Chondrocyte (in vitro differentiated cells): ENCODE measurements around the gene PPHLN1. TPM values are rescaled to one million over a fixed set of nuclear protein-coding genes. Genes with fewer than 3 reads are reported as not detected.
A peak's percentile ranks its signal among the peaks of the same experiment; 100 is the strongest.

Experiments used
- DNase-seq: peaks from one replicate; pipeline ENCODE4 v3.0.0; 2021; ENCODE audit warnings: mixed read lengths, low spot score
- H3K27ac Mint-ChIP-seq: one replicate; pipeline ENCODE4 v1.8.0; 2021; ENCODE audit warnings: mild to moderate bottlenecking, moderate library complexity, mixed read lengths; ENCODE audit not compliant: unreplicated experiment
- H3K27me3 Mint-ChIP-seq: 2 replicates; pipeline ENCODE4 v1.8.0; 2021; ENCODE audit warnings: low read depth, mixed read lengths
- H3K36me3 Mint-ChIP-seq: 2 replicates; pipeline ENCODE4 v1.8.0; 2021; ENCODE audit warnings: low read depth, mixed read lengths
- H3K4me1 Mint-ChIP-seq: 2 replicates; pipeline ENCODE4 v1.8.0; 2021; ENCODE audit warnings: low read depth, mild to moderate bottlenecking, mixed read lengths
- H3K4me3 Mint-ChIP-seq: one replicate; pipeline ENCODE4 v1.8.0; 2021; ENCODE audit warnings: mild to moderate bottlenecking, moderate library complexity, mixed read lengths; ENCODE audit not compliant: unreplicated experiment
- H3K9me3 Mint-ChIP-seq: 2 replicates; pipeline ENCODE4 v1.8.0; 2021; ENCODE audit warnings: low read depth, mixed read lengths
- total RNA-seq: library from RNA; stranded (reverse); gene quantifications from 3 replicates; pipeline ENCODE4 v1.2.1, GENCODE V29; 2021
- TF ChIP-seq, protein P1 (sequence below): fragments of 200-600 bp; sonication (generic); IDR thresholded peaks from 2 replicates; pipeline ENCODE4 v1.5.0; 2021; ENCODE audit warnings: antibody characterized with exemption, mild to moderate bottlenecking, moderate library complexity

PPHLN1 gene
- total RNA-seq, 1 donor from 2014 or later: 49.7 TPM

DNA sequence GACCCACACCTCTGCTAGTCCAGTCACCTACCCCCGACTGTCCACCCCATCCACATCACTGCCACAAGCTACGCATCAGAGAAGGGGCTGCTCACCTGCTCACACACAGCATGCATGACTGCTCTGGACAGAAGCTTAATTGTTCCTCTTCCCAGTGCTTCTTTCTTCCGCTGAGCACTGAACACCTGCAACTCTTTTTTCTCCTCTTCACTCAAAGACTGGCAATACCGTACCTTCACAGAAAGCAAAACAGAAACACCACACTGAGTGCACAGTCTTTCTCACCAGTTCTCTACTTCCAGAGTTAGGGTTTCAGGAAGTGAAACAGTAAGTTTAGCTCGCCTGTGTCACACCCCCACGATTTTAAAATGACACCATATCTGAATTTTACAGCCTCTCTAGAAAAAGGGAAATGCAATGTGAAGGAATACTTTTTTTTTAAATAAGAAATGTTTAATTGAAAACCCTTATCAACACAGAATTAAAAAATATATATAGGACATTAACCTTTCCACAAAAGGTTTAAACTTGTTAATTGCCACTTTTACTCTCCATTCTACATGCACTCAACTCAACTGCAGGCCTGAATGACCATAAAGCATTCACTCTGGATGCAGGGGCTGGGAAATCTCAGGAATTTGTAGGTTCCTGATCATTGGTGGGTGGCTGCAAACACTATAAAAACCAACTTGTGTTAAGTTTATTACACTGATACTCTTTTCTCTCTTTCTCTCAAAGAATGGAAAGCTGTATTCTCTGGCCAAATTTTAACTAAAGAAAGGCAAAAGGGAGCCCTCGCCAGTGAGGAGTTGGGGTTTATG lies 143.6 kb downstream of the PPHLN1 start:
- TF ChIP-seq, protein P1, sequence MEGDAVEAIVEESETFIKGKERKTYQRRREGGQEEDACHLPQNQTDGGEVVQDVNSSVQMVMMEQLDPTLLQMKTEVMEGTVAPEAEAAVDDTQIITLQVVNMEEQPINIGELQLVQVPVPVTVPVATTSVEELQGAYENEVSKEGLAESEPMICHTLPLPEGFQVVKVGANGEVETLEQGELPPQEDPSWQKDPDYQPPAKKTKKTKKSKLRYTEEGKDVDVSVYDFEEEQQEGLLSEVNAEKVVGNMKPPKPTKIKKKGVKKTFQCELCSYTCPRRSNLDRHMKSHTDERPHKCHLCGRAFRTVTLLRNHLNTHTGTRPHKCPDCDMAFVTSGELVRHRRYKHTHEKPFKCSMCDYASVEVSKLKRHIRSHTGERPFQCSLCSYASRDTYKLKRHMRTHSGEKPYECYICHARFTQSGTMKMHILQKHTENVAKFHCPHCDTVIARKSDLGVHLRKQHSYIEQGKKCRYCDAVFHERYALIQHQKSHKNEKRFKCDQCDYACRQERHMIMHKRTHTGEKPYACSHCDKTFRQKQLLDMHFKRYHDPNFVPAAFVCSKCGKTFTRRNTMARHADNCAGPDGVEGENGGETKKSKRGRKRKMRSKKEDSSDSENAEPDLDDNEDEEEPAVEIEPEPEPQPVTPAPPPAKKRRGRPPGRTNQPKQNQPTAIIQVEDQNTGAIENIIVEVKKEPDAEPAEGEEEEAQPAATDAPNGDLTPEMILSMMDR: no peak
- no peak overlapping the region for H3K4me3 Mint-ChIP-seq
- no peaks in the 10 kb centered on the region for H3K27me3 Mint-ChIP-seq
- H3K4me1 Mint-ChIP-seq: peaks cover 60% of the 10 kb centered on the region
- peaks cover 29% of the 10 kb centered on the region for H3K36me3 Mint-ChIP-seq
- H3K9me3 Mint-ChIP-seq: no peaks in the 10 kb centered on the region
- H3K27ac Mint-ChIP-seq: peak overlapping the region; percentile 78
- DNase-seq: no peak

- no peak overlapping the region for H3K4me3 Mint-ChIP-seq
- DNase-seq: no peak
- no peaks in the 10 kb centered on the region for H3K9me3 Mint-ChIP-seq
- peaks cover 68% of the 10 kb centered on the region for H3K4me1 Mint-ChIP-seq
- no peaks in the 10 kb centered on the region for H3K27me3 Mint-ChIP-seq
- H3K36me3 Mint-ChIP-seq: peaks cover 11% of the 10 kb centered on the region
- peak overlapping the region; percentile 81 for H3K27ac Mint-ChIP-seq
- TF ChIP-seq, protein P1: no peak
Observed at GRCh38 chr12:42472376-42472775, 146.4 kb downstream of the PPHLN1 start.

GRCh38 chr12:42473130-42473529 lies 147.2 kb downstream of the PPHLN1 start:
- TF ChIP-seq, protein P1: no peak
- Mint-ChIP-seq H3K4me1 (peaks cover 71% of the 10 kb centered on the region), H3K36me3 (peaks cover 11% of the 10 kb centered on the region), H3K27ac (peak overlapping the region; percentile 81), H3K4me3 (no peak overlapping the region), H3K27me3 (no peaks in the 10 kb centered on the region), H3K9me3 (no peaks in the 10 kb centered on the region)
- DNase-seq: no peak

DNA sequence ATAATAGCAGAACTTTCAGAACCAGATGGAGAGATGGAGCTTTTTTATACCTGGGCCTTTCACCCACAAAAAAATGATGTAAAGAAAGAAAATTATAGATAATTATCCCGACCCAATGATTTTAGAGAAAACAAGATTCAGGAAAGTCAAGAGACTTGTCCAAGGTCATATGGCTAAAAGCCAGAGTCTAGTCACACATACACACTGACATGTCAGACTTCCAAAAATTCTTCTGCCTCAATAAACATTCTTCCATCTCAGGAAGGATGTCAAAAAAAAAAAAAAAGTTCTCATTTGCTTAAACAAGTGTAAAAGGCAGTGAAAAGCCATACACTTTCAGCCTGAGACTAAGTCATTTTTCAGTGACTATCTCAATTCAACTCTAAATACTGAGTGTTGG lies 147.6 kb downstream of the PPHLN1 start:
- H3K4me1 Mint-ChIP-seq: peaks cover 70% of the 10 kb centered on the region
- no peak for DNase-seq
- no peaks in the 10 kb centered on the region for H3K27me3 Mint-ChIP-seq
- TF ChIP-seq, protein P1: no peak
- peaks cover 11% of the 10 kb centered on the region for H3K36me3 Mint-ChIP-seq
- no peaks in the 10 kb centered on the region for H3K9me3 Mint-ChIP-seq
- peak overlapping the region; percentile 81 for H3K27ac Mint-ChIP-seq
- H3K4me3 Mint-ChIP-seq: no peak overlapping the region

GRCh38 chr12:42474391-42474790 lies 148.4 kb downstream of the PPHLN1 start:
- TF ChIP-seq, protein P1: no peak
- Mint-ChIP-seq H3K4me1 (peaks cover 62% of the 10 kb centered on the region), H3K9me3 (no peaks in the 10 kb centered on the region), H3K27ac (peak overlapping the region; percentile 81), H3K36me3 (peaks cover 6% of the 10 kb centered on the region), H3K27me3 (no peaks in the 10 kb centered on the region), H3K4me3 (no peak overlapping the region)
- no peak for DNase-seq
